ENCODE measurements around the gene TMEM106B.

Gene TMEM106B

DNA sequence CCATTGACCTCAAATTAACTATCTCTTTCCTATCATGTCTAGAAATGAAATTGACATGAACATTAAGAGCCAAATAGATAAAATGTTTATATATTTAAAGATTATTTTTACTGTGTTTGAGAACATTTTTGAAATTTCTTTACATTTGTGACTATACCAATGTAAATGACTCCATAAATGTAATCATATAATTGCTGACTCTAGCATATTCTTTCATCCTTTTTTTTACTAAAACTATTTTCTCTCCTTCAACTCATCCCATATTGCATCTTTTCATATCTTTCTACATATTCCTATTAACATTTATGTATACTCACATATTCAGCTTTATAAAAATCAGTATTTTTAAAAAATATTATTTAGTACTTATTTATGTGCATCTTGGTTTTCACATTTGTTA, 16.9 kb downstream of the TMEM106B start:
- no peak for ATAC-seq
- DNase-seq: no peak

DNA sequence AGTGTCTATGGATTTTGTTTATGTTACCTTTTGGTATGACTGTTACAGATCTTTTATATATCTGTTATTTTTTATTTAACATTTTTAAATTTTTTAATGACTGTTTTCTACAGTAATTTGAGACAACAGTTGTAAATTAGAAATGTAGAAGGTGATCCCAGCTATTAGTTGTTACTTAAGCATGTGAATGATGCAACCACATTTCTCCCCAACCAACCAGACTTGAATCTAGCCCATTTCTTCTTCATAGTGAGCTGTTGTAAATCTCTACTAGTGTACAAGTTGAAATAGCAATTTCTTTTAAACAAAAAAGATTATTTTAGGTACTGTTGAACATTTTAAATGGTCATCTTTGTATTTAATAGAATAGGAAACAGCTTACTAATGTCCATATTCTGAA, 18.0 kb downstream of the TMEM106B start:
- no peak for DNase-seq
- ATAC-seq: no peak

DNA sequence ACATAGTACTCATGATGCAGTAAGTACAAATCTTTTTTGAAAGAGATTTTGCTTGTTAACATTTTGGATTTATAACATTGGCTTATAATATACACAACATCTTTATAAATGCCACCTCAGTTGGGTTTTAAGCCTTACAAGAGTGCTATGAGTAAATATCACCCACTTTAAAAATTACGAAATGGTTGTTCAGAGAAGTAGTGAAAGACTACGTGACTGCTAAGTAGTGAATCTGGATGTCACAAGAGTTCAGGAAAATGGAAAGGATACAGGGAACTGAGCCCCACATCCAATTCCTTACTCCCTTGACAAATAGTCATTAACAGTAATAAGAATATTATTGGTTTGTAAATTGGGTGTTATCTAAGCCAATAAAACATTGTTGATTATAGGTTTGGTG, 20.0 kb downstream of the TMEM106B start:
- ATAC-seq (no peak), DNase-seq (no peak)

DNA sequence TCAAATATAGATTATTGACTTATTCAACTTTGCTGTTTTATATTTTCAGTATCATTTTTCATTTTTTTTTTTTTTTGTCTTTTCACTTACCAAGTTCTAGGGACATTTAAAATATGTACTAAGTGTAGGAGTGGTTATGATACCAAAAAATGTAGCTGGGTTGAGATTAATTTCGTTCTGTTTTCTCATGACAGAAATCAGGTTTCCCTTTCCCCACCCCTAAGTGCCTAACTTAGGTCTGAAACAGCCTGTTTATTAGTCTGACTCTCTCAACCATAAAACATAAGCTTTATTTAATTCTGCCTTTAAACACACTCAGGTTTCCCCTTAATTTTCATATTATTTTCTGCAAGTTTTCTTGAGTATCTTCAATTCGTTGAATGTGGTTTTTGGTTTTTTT, 22.1 kb downstream of the TMEM106B start:
- ATAC-seq: no peak

DNA sequence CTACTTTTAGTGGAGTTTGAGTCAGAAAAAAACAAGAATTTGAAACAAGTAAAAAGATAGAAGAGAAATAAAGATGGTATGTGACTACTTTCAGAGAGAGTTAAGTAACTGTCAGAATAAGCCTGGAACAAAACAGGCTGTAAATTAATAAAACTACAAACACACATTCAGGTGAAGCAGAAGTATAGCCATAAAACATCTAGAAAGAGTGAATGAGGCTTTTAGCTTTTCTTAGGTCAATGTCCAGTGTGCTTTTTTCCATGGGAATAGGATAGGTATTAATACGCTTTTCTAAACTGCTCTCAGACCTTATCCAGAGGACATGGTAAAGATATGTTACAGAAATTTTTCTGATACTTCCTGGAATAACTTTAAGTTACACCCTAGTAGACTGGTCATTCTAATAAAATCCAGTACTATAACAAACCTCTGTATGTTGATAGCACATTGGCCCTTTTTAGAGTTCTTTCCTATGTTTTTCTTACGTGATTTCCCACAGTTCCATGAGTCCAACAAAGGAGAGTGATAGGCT, 23.3 kb downstream of the TMEM106B start:
- DNase-seq (no peak), ATAC-seq (no peak)

More for the DNA sequence above, 22.1 kb downstream of the TMEM106B start:
- DNase-seq: no peak

DNA sequence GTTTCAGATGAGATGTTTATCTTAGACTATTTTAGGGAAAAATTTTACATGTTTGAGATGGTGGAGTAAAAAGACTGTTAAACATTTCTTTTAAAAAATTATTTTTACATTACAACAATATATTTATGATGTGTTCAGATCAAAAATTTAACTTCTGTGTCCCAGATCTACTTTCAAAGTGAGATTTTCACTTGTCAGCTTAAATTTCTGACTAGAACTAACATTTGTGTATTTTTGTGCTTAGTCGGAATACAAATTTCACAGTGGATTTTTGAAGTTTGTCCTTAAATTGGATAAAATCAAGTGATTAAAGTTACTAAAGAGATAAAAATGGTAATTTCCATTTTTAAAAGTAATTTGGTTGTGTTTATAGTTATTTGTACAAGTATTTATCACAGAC, 24.9 kb downstream of the TMEM106B start:
- ATAC-seq: no peak
- no peak for DNase-seq

DNA sequence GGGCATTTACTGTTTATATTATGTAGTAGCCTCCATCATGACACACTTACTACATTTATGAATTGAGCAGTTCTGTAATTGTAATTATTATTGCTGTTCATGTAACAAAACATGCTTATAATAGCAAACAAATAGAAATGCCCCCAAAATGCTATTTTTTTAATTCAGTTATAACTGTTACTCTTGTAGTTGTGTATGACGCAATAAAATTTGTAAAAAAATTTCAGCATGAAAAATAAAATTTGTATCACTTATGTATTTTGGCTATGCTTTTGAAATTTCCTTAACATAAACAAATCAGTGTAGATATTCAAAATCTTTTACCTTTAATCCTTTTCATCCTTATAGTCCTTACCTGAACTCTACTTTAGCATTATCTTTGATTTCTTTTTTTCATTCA, 25.9 kb downstream of the TMEM106B start:
- no peak for ATAC-seq

DNA sequence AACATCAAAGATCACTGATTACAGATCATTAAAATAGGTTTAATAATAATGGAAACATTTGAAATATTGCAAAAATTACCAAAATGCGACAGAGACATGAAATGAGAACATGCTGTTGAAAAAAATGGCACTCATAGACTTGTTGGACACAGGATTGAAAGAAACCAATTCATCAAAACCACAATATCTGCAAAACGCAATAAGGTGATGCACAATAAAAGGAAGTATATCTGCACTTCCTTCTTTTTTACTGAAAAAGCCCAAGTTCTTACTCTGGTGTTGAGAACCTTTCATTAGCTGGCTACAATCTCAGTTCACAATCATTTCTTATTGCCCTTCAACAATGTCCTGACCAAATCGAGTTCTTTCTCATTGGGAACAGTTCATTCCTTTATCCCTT, 28.7 kb downstream of the TMEM106B start:
- DNase-seq: no peak
- no peak for ATAC-seq

More for the DNA sequence above, 25.9 kb downstream of the TMEM106B start:
- DNase-seq: no peak

DNA sequence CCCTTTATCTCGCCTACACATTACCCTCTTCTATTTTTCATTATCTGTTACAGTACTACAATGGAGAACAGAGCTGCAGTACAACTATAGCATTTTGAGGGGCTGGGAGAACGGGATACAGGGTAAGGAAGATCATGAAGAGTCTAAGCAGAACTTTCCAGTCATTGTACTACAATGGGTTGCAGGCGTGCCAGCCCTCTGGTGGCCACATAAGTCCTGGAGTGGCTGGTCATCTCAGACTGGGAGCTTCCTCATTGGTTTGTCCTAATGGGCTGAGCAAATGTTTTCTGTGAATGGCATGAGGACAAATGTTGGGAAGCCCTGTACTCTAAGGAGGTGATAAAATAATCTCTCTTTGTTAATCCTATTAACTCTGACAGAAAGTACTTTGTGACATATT, 33.0 kb downstream of the TMEM106B start:
- no peak for ATAC-seq
- no peak for DNase-seq

DNA sequence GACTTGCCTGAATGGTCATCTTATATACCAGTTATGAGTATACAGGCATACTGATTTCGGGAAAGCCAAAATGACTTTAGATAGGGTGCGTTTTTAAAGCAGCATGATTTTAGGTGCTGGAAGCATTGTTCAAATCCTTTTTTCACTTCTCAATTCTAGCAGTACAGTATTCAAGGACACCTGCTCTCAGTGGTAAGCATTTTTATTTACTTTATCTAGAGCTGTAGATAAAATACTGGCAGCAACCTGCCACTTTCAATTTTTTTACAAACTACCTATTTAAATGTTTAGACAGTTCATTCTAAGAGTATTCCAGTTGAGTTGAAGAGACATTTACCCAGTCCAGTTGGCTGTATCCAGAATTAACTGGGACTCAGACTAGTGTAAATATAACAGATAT, 33.6 kb downstream of the TMEM106B start:
- ATAC-seq: no peak
- no peak for DNase-seq

DNA sequence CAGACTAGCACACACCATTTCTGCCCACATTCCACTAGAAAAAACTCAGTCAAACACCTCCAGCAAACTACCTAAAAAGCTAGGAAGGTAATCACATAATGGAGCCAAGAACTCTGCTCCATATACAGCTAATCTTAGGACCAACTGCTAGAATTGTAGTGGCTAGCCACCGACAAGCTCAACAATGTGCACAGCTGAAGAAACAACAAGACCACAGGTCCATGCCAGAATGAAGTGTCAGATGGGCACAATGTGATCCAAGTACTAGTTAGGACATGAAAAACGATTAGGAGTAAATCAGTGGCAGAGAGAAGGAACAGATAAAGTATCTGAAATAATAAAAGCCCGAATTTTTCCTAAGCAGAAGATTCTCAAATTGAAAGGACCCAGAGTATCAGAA, 38.6 kb downstream of the TMEM106B start:
- DNase-seq (no peak), ATAC-seq (no peak)

DNA sequence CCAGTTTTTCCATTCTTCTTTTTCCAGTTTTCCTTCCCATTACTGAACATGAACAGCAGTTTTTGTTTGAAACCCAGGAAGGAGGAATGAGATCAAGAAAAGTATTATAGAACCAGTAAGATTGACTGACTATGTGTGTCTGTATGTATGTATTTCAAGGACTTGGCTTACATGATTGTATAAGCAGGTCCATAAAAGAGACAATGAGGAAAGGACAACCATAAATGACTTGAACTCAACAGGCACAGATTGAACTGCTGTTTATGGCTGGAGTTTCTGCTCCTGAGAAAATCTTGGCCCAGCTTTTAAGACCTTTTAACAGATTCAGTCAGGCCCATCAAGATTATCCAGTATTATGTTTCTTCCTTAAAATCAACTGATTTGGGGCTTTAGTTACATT, 39.1 kb downstream of the TMEM106B start:
- ATAC-seq (no peak), DNase-seq (no peak)

DNA sequence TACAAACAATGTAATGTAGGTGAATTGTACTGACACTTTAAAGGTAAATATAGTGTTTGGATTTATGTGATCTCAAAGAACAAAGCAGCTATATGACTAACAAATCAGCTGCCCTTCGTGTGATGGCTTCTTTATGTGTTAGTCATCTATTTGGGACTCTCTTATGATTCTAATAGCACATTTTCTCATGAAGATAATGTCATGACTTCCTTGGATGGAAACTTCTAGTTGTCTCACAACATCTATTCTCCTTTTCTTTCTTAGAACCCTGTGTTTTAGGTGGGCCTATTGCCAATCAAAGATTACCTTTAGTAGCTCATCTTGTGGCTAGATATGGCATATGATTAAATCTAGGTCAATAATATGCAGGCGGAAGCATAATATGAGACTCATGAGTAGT, 45.0 kb downstream of the TMEM106B start:
- DNase-seq: no peak
- peak; percentile 68 for ATAC-seq

DNA sequence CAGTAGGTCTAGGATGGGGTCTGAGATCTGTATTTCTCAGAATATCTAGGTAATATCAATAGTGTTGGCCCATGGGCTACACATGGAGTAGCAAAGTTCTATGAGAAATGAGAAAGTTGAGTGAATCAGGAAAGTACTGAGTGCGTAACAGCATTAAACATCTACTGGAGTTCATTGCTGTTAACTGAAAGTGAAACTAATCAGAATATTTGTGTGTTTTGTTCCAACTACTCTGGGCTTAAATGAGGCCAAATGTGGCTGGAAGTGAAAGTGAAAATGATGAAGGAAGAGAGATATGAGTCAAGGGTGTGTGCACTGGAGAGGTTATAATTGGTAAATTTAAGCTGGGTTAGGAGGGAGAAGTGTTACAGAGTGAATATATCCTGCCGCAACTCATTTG, 46.5 kb downstream of the TMEM106B start:
- peak; percentile 89 for ATAC-seq
- no peak for DNase-seq

DNA sequence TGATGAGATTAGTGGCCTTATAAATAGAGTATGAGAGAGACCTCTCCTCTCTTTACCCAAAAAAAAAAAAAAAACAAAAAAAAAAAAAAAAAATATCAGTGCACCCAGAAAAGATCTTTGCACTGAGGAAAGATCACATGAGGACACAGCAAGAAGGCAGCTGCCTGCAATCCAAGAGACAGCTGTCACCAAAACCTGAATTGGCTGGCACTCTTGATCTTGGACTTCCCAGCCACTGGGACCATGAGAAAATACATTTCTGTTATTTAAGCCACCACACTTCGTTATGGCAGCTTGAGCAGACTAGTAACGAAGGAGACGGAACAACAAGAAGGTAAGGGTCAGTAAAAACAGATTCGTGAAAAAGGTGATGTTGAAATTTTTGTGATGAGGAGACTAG, 47.0 kb downstream of the TMEM106B start:
- ATAC-seq (no peak), DNase-seq (no peak)

DNA sequence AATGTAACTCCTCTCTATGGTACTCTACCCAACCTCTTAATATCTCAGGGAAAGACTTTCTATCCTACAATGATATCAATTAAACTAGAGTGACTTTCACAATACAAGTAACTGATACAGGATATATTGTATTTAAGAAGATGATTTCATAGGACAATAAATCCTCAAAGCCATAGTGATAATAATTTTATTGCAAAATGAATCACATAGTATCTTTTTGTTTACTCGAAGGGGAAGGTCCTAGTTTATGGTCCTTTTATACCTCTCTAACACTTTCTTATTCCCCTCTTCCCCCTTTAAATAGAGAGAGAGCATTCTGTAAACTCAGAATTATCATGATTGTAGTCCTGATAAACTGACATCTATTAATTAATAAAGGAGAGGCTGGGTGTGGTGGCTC, 56.4 kb downstream of the TMEM106B start:
- ATAC-seq (no peak), DNase-seq (no peak)

DNA sequence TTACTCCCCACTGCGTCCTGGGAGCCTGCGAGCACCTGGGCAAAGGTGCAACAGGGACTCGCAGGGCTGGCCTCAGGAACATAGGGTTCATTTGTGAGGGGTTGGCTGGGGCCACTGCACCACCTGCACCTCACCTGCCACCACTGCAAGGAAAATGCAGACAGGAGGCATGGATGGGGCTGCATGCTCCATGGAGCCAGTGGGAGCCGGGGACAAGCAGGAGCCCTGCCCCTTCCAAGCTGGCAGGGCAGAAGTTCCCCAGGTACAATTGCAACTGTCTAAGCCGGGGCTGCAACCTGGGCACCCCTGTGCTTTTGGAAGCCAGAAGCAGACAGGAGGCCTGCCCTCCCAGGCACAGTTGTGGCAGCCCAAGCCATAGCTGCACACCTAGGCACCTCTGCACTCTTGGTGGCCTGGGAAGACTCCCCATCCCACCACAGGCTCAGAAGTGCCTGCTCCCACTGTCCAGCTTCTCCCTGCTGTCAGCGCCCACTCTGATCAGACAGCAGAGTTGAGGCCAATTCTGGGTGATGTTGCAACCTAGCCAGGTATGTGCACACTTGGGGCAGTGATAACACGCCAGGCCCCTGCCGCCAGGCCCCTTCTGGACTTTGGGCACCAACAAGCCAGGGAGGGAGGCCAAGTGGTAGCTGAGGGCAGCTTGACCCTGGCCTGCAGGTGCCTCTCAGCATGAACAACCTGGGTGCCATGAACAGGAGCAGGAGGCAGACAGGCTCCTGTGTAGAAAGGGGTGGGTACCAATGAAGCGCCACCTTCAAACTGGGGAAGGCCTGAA, 58.2 kb downstream of the TMEM106B start:
- ATAC-seq (no peak), DNase-seq (no peak)

DNA sequence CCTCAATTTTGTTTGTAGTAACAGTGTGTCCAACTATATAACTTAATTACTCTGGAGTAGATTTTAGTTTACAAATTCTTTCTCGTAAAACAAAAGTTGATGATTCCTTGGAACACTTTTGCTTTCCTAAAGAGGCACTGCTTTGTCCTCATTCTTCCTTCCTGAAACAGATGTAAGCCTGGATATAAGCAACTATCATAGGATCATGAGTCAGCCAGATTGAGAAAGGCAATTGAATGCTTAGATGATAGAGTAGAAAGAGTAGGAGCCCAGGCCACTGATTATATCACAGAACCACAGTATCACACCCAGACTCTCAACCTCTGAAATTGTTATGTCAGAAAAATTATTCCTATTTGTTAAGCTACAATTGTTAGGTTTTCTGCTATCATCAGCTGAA, 69.9 kb downstream of the TMEM106B start:
- no peak for ATAC-seq
- no peak for DNase-seq

DNA sequence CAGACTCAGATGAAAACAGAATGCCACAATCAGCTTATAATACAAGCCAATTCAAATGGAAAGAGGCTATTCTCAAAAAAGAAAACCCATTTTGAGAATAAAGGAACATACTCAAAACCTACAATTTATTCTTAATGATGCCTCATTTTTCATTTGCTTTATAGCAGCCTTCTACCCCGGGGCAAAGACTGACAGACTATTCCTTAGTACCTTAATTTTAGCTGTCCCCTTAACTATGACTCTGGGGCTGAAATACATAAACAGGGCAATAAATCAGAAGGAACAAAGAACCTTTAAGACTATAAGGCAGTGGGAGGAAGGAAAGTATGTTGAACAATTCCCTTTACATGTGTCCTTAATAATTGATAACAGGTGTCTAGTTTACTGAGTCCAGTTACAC, 76.8 kb downstream of the TMEM106B start:
- no peak for DNase-seq
- no peak for ATAC-seq

DNA sequence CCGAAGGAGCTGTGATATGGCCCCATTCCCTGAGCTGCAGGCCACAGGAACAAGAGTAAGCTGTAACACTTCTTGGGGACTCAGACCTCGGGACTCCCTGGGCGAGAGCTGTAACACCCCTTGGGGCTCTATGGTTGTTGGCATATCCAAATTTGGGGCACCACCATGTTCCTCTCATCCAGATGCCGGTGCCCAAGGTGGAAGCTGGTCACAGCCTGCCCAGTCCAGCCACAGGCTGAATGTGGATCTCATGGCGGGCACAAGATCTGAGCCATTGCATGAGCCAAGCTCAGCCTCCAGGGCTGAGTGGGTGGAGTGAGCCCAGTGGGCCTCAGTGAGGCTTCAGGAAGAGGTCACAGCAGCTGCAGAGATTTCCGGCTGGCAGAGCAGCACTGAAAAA, 78.9 kb downstream of the TMEM106B start:
- DNase-seq (no peak), ATAC-seq (no peak)

DNA sequence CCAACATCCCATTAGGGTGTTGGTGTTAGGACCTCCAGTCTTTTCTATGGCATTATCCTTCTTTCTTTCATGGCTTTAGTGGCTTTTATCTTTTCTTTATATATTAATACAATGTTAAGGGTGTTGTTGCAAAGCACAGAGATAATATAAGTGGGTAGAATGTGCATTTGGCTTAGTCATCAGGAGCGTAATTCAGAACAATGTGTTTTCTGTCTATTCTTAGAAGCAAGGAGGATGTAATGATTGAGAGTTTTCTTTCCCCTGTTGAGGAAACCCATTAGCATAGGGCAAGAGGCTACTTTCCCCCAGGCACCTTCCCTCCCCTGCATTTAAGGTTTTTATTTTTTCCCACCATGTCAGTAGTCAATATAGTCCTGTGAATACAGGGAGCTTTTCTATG, 79.7 kb downstream of the TMEM106B start:
- no peak for ATAC-seq
- no peak for DNase-seq

DNA sequence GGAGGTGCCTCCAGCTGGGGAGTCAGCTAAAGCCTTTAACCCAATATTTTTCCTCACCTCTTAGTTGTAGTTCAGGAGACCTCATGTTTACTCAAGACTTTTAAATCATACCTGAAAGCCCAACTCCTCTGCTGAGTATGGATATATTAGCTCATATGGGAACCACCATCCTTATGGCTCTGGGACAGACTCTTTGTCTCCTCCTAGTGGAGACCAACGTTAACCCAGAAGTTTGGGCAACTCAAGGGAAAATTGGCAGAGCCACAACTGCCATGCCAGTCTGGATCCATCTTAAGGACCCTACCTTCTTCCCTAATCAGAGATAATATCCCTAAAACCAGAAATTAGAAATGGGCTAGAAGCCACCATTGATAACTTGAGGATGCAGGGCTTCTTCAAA, 80.8 kb downstream of the TMEM106B start:
- DNase-seq (no peak), ATAC-seq (no peak)

All from stimulated activated naive CD8-positive, alpha-beta T cell treated with anti-CD3 and anti-CD28 coated beads, Interleukin-15, Interleukin-2, amounts not matched to agents 100 U/mL and 50 U/mL, for 24 hours (primary cell).